Stimulated activated CD8-positive, alpha-beta memory T cell treated with anti-CD3 and anti-CD28 coated beads, Interleukin-7, amount 100 ng/mL, for 1 hour (primary cell): Measurements from ENCODE around the gene MAD1L1.
"Not testable (repeated sequence)": the region's sequence is repeated elsewhere in the genome, so short reads cannot be mapped to it uniquely, and the experiment has no call there.

Experiments used
- DNase-seq, 2 donors: peaks; one replicate each; pipeline ENCODE4 v3.0.0-alpha.2; 2020; ENCODE audit warnings: low read depth in 2 of 2

The MAD1L1 gene

GRCh38 chr7:1840744-1841143 is 392.0 kb downstream of the MAD1L1 start:
- DNase-seq = not testable (repeated sequence)

GRCh38 chr7:1839701-1840100 is 393.0 kb downstream of the MAD1L1 start:
- DNase-seq = no peak

GRCh38 chr7:1838911-1839531 is 393.7 kb downstream of the MAD1L1 start:
- not testable (repeated sequence) for DNase-seq

GRCh38 chr7:1838544-1838872 is 394.2 kb downstream of the MAD1L1 start:
- not testable (repeated sequence) for DNase-seq

GRCh38 chr7:1837696-1838543 is 394.8 kb downstream of the MAD1L1 start:
- not testable (repeated sequence) for DNase-seq

- not testable (repeated sequence) for DNase-seq
Measured at GRCh38 chr7:1831933-1832535, 400.7 kb downstream of the MAD1L1 start.

- not testable (repeated sequence) for DNase-seq
Measured at GRCh38 chr7:1831471-1831870, 401.3 kb downstream of the MAD1L1 start.

GRCh38 chr7:1829668-1830067 is 403.1 kb downstream of the MAD1L1 start:
- DNase-seq = not testable (repeated sequence)

GRCh38 chr7:1829111-1829510 is 403.6 kb downstream of the MAD1L1 start:
- DNase-seq = no peak

GRCh38 chr7:1828170-1828569 is 404.6 kb downstream of the MAD1L1 start:
- DNase-seq = not testable (repeated sequence)

- not testable (repeated sequence) for DNase-seq
Measured at GRCh38 chr7:1827521-1827981, 405.2 kb downstream of the MAD1L1 start.

GRCh38 chr7:1826931-1827330 is 405.8 kb downstream of the MAD1L1 start:
- DNase-seq = not testable (repeated sequence)

- DNase-seq = no peak
Measured at GRCh38 chr7:1825897-1826741, 406.6 kb downstream of the MAD1L1 start.

- DNase-seq = not testable (repeated sequence)
Measured at GRCh38 chr7:1825647-1825896, 407.2 kb downstream of the MAD1L1 start.

GRCh38 chr7:1824882-1825646 is 407.7 kb downstream of the MAD1L1 start:
- not testable (repeated sequence) for DNase-seq

GRCh38 chr7:1824151-1824881 is 408.4 kb downstream of the MAD1L1 start:
- DNase-seq = not testable (repeated sequence)

GRCh38 chr7:1823376-1824150 is 409.2 kb downstream of the MAD1L1 start:
- no peak for DNase-seq

- no peak for DNase-seq
Measured at GRCh38 chr7:1819259-1819841, 413.4 kb downstream of the MAD1L1 start.

GRCh38 chr7:1818575-1819258 is 414.0 kb downstream of the MAD1L1 start:
- no peak for DNase-seq
